GM19438 (cell line): ENCODE measurements around the gene DENND5B.
"Not testable (repeated sequence)": the region's sequence is repeated elsewhere in the genome, so short reads cannot be mapped to it uniquely, and the experiment has no call there.

ENCODE experiments used
- ATAC-seq: cut with Tn5 transposase; IDR thresholded peaks from one replicate; pipeline ENCODE4 v1.9.1; 2021; ENCODE audit warnings: low read depth; ENCODE audit not compliant: unreplicated experiment

Gene DENND5B

DNA sequence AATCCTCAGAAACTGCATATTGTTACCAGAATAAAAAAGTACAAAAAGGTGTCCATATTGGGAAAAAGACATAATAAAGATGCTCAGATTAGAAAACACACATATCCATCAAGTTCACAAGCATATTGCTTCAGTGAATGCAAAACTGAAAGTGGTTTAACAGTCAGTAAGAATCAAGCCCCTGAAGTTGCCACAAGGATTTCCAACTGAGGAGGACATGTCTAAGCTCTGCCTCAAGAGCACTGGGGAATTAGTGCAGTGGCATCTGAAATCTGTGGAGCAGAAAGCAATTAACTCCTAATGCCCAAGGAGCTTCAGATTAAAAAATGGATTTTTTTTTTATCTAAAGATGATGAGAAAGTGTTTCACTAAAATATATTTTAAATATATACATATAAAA lies 113.2 kb downstream of the DENND5B start:
- ATAC-seq, result no peak

DNA sequence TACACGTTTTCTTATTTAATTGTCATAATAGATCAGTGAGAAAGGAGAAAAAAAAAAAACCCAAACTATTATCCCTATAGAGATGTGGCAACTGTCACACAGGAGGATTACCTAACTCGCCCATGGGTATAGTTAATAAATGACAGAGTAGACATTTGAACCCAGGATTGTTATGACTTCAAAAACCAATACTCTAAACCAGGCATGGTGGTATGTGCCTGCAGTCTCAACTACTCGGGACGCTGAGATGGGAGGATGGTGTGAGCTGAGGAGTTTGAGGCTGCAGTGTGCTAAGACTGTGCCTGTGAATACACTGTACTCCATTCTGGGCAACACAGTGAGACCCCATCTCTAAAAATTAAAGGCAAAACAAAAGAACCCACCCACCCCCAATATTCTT lies 114.5 kb downstream of the DENND5B start:
- ATAC-seq, result no peak

DNA sequence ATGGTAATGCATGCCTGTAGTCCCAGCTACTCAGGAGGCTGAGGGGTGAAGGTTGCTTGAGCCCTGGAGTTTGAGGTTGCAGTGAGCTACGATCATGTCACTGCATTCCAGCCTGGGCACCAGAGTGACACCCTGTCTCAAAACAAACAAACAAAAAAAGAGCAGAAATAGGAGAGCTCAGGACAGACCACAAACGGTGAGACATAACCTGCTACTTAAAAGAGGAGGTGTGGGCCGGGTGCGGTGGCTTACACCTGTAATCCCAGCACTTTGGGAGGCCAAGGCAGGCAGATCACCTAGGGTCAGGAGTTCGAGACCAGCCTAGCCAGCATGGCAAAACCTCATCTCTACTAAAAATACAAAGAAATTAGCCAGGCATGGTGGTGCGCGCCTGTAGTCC lies 115.3 kb downstream of the DENND5B start:
- not testable (repeated sequence) for ATAC-seq

DNA sequence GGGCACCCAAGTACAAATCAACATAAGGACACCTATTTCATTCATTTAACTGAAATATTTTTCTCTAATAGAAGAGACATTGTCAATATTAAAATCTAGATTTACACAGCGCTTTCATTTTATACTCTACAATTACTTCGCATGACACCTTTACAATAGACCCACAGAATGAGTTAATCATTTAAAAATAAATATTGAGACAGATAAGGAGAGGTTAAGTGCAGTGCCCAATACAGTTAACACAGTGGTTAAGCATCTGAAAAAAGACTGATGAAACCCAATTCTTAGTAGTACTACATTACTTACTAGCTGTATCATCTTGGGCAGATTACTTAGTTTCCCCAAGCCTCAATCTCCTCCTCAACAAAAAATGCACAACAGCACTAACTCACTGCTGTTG lies 116.2 kb downstream of the DENND5B start:
- no peak for ATAC-seq

DNA sequence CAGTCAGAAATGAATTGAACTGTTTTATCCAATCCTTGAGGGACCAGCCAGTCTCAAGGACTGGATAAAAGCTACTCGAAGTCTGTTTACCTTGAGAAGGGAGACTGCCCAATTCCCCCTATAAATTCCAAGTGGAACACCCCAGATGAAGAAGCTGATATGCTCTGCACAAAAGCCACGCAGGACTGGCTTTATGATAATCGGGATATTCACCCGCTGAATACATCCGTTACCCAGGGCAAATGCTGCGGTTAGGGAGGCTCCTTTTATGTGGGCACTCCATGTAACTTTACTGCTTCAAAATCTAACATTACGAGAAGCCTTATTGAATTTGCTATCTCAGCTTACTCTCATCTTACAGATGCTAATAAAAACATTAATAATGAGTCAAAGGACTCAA lies 119.1 kb downstream of the DENND5B start:
- no peak for ATAC-seq

DNA sequence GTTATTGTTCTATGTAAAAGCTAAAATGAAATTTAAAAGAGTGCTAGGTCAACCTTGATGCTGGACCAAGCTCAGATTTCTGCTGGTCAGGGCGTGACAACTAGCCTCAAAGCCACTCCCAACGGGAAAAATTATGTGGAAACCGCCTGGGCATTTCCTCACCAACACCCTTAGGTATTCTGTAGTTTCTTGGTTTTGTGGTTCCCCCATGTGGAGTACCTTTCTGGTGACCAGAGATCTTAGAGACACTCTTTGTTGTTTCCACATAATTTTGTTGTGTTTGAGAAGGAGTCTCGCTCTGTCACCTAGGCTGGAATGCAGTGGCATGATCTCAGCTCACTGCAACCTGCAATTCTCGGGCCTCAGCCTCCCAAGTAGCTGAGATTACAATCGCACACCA lies 119.9 kb downstream of the DENND5B start:
- ATAC-seq, result no peak

DNA sequence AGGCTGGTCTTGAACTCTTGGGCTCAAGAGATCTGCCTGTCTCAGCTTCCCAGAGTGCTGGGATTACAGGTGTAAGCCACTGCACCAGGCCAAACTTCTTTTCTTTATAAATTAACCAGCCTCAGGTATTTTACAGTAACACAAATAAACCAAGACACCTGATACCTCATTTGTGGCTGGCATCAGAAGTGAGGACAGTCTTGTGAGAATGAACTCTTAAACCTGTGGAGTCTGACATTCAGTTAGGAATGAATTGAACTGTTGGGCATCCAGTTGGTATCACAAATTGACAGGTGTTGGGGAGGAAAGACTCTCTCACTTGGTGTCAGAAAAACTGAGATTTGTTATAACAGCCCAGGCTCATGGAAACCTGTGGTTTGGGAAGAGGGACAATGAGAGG lies 120.5 kb downstream of the DENND5B start:
- ATAC-seq, result no peak

DNA sequence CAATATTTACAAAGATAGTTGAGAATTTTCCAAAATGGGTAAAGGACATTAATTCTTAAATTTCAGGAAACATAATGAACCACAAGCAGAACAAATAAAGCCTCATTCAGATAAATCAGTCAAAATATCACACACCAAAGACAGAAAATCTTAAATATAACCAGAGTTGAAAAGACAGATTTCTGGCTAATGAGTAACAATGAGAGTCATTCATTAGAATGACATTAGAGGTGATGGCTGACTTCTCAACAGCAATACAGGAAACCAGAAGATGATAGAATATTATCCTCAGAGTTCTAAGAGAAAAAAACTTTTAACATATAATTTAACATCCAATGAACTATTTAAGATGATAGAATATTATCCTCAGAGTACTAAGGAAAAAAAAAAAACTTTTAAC lies 124.2 kb downstream of the DENND5B start:
- no peak for ATAC-seq

DNA sequence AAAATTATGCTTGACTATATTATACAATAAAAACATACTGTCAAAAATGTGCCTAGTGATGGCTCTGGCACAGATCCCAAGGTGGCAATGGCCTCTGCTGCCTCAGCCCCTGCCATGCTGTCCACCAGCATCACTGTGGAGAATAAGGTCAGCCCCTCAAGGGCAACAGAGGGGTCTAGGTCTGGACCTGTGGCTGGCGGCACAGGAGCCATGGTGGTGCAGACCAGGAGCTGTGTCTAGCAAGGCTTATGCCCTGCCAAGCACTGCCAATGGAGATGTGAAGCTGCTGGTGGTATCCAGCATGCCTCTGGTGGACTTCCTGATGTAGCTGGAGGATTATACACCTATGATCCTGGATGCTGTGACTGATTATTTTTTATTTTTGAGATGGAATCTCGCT lies 125.9 kb downstream of the DENND5B start:
- ATAC-seq, result no peak

DNA sequence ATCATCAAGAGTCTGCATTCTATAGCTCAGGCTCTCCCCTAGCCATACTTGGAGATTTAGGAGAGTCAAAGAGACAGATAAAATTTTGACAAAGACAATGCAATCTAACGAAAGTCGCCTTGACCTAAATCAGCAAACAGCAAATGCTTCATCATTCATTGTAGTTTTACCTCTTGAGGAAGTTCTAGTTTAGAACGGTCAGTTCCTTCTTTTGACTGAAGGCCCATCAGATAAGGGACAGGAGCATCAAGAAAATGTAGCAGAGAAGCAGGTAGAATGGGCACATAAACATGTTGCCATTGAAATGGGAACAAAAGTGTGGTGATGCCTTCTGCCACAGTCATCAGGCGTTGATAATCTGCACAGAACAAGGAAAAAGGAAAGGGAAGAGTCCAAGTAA lies 130.9 kb downstream of the DENND5B start:
- no peak for ATAC-seq

DNA sequence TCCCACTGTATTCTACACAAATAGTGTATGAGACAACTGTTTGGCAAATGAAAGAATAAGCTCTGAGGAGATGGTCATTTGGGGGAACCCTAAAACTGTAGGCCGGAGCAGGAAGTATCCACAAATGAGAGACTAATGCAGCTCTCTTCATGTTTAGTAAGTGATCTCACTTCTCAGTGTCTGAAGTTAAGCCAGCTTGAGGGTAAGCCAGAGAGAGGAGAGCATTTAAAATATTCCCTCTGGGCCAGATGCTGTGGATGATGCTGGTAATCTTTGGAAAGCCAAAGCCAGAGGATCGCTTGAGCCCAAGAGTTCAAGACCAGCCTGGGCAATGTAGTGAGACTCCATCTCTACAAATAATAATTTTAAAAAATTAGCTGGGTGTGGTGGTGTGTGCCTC lies 134.4 kb downstream of the DENND5B start:
- no peak for ATAC-seq

DNA sequence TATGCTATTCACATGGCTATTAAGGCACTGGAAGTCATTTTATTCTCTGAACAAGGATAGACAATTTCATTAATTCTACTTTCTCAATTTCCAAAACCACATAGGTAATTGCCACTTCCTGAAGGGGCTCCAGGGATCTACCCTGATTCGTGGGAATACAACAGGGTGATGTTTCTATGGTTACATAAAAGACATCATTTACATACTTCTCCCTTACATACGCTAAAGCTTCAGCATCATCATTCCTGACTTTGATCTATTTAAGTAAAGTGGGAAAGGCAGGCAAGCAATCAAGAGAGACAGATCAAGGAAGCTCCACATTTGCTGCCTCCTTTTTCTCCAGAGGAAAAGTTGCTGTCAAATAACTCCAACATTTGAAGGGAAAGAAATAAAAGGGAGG lies 146.2 kb downstream of the DENND5B start:
- ATAC-seq, result no peak

DNA sequence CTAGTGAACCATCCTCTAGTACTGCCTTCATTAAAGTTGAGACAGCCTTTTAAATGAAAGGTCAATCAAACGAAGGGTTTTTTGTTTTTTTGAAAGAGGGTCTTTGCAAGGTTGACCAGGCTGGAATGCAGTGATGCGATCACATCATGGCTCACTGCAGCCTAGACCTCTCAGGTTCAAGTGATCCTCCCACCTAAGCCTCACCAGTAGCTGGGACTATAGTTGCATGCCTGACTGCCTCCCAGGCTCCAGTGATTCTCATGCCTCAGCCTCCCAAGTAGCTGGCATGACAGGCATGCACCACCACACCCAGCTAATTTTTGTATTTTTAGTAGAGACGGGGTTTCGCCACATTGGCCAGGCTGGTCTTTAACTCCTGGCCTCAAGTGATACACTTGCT lies 150.3 kb downstream of the DENND5B start:
- ATAC-seq, result no peak

DNA sequence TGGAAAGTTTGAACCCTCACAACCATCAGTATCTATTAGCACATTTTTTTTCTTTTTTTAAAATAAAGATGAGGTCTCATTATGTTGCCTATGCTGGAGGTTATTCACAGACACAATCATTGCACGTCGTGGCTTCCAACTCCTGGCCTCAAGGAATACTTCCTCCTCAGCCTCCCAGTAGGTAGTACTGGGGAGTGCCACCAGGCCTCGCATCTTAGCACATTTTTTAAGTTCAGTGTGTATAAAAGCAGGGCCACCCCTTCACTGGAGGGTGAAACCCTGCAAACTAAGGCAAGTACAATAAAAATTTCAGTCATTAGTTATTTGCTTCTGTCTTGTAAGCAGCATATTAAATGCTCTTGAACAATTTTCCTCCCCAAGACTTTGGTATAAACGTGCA lies 150.8 kb downstream of the DENND5B start:
- no peak for ATAC-seq

DNA sequence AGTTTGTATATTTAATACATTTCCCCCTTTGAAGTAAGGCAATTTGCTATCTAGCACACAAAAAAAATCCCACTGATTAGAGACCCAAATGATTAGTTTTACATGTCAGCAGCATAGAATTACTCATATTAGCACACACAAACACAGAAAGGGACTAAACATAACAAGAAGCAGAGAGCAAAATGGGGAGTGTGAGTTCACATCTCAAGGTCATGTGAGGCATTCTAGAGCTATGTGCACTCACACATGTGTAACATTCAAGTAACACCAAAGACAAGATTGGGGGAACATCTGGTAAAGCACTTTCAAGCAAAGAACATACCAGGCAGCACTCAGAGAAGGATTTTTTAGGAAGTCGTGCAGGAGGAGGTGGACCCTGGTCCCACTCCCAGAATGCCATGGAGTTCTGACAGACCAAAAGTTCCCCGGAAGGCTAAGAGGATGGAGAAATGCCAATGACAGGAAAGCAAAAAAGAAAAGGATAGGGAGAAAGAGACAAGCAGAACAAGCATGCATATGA lies 159.2 kb downstream of the DENND5B start:
- no peak for ATAC-seq

DNA sequence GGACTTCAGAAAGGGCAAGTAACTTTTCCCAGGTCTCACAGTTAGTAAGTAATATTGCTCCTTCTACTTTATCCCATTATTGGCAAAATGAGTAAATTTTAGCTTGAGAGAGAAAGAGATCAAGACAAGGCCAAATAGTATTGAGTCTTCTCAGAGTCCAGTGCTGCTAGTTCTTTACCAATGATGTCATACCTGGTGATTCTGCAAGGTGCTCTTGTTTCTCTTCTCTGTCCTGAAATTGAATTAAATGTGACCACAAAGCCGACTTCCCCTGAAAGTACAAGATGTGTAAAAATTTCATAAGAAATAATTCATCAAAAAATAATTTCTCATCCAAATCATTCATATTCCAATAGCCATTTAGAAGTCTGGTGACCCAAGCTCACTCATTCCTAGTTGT lies 167.5 kb downstream of the DENND5B start:
- ATAC-seq, result no peak

DNA sequence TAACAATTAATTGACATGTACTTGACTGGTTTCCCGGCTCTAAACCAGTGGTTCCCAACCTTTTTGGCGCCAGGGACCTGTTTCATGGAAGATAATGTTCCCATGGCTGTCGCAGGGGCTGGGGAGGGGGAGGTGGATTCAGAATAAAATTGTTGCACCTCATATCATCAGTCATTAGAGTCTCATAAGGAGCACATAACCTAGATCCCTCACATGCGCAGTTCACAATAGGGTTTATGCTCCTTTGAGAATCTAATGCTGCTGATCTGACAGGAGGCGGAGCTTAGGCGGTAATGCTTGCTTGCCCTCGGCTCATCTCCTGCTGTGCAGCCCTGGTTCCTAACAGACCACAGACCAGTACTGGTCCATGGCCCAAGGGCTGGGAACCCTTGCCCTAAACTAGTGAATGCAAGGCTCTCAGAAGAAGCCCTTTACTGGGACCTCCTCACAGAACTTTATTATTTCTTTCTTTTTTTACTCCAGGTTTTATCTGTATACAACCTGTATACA lies 178.6 kb downstream of the DENND5B start:
- ATAC-seq, result no peak

DNA sequence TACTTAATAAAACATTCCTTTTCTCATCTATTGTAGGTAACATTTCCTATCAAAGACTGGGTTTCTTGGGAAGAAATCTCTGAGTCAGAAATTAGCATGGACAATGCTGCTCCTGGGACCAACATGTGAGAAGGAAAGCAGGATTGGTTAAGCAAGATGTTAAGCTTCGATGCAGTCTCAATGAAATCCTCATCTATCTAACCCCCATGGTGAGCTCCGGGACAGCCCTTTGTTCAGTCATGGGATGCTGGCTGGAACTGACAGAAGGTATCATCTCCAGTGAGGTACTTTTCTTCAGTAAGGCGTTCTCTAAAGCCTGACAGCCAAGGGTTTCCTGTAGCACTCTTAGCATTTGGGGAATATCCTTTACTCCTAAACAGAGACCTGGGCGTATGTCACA lies 182.2 kb downstream of the DENND5B start:
- ATAC-seq, result no peak

DNA sequence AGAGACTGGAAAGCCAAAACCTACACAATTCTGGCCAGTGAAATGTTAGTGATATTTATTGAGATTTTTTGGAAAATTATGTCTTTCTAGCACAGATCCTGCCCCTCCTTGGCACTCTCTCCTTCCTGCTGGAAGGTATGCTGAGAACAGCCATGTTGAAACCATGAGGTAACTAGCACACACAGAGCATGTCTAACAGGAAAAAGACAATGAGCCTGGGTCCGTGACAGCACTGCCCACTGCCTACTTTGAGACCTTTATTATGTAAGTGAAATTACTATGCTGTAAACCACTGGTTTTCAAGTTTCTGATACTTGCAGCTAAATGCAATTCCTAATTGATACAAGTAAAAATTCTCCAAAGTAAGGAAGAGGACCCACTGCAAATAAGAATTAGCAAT lies 183.4 kb downstream of the DENND5B start:
- ATAC-seq, result no peak

DNA sequence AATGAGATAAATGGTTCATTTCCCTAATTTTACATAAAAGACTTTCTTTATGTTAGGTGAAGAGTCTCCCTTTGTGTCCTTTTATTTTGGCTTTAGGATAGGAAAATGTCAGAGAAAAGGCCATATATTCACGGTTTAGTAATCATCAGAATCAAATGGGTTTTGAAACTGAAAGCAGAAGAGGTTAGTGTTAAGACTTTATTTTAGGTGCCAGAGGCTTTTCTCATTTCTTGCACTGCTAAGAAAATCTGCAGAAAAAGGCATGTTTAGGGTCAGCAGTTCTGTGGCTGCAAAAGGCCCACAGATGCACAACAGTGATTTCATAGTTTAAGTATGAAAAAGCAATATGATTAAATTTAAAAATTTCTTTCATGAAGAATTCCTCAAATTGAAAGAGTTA lies 184.6 kb downstream of the DENND5B start:
- ATAC-seq, result peak; percentile 72

DNA sequence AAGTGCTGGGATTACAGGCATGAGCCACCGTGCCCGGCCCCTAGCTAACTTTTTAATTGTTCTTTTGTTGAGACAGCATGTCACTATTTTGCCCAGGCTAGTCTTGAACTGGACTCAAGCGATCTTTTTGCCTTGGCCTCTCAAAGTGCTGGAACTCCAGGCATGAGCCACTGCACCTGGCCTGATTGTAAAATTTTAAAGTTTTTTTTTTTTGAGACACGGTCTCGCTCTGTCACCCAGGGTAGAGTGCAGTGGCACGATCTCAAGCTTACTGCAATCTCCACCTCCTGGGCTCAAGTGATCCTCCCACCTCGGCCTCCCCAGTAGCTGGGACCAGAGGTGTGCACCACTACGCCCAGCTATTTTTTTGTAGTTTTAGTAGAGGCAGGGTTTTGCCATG lies 185.9 kb downstream of the DENND5B start:
- ATAC-seq, result no peak

DNA sequence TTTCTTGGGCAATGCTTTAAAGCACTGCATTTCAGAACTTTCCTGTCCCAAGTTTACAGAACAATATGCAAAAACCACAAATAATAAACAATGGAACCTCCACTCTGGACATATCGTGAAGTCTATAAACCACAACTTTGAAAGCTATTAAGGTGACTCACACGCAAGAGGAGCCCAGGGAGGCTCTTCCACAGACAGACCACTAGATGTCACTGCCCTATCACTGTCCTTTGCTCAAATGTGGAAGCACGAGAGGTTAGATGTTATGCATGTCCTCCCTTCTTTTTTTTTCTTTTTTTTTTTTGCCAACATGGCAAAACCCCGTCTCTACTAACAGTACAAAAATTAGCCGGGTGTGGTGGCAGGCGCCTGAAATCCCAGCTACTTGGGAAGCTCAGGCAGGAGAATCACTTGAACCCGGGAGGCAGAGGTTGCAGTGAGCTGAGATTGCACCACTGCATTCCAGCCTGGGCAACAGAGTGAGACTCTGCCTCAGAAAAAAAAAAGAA lies 187.8 kb downstream of the DENND5B start:
- ATAC-seq, result peak; percentile 69

DNA sequence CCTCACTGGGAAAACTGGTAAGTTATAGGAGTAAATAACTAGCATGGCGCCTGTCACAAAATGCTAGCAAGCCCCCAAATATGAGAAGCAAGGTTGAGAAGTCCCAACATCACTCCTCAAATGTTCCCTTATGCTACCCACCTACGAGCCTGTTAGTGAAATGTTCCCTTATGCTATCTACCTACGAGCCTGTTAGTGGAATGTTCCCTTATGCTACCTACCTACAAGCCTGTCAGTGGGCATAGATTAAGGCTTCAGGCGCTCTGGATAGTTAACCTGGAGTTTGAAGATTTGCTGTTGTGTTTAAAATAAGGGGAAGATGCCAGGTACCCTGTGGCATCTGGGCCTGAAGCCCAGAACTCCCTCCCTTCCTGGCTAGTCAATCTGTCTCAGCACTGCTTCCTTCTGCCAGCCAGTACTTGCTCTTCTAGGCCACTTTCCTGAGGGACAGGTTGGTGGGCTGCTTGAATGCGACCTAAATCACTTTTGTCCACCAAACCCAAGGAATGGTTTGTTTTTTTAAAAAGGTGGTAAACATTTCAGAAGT lies 197.9 kb downstream of the DENND5B start:
- no peak for ATAC-seq
